Astrocyte (in vitro differentiated cells and primary cell): ENCODE data around the gene ST8SIA2.

ENCODE experiments used
- CTCF ChIP-seq: IDR thresholded peaks from 2 replicates; pipeline ENCODE4 v1.5.1; 2011; ENCODE audit warnings: low read depth, mild to moderate bottlenecking, inconsistent platforms, low read length, moderate library complexity; ENCODE audit not compliant: insufficient read depth
- EZH2 ChIP-seq: IDR thresholded peaks from 2 replicates; pipeline ENCODE4 v1.6.1; 2012; ENCODE audit warnings: mild to moderate bottlenecking, low read length, inconsistent platforms; ENCODE audit not compliant: insufficient read depth

GRCh38 chr15:92361321-92362000 lies 32.2 kb upstream of the ST8SIA2 start:
- TF ChIP-seq EZH2 (no peak), CTCF (no peak)
